Endodermal cell (in vitro differentiated cells): ENCODE results near the gene RSU1. TPM values are rescaled to one million over a fixed set of nuclear protein-coding genes. Genes with fewer than 3 reads are reported as not detected.

Experiments
- DNase-seq: peaks from one replicate; pipeline ENCODE4 v3.0.0-alpha.2; 2017
- H3K27ac ChIP-seq: 2 replicates; pipeline ENCODE4 v1.5.1; 2013; ENCODE audit warnings: mild to moderate bottlenecking, low read depth, low read length, moderate library complexity
- H3K27me3 ChIP-seq: 2 replicates; pipeline ENCODE4 v1.6.1; 2013; ENCODE audit warnings: mild to moderate bottlenecking, low read length, moderate library complexity; ENCODE audit not compliant: insufficient read depth, control insufficient read depth, poor library complexity, severe bottlenecking
- H3K36me3 ChIP-seq: 2 replicates; pipeline ENCODE4 v1.7.0; 2013; ENCODE audit warnings: mild to moderate bottlenecking, low read length, moderate library complexity; ENCODE audit not compliant: control insufficient read depth, insufficient read depth
- H3K4me1 ChIP-seq: one replicate; pipeline ENCODE4 v1.7.0; 2013; ENCODE audit warnings: low read length; ENCODE audit not compliant: control insufficient read depth, insufficient read depth
- H3K4me3 ChIP-seq: 2 replicates; pipeline ENCODE4 v1.5.1; 2013; ENCODE audit warnings: mild to moderate bottlenecking, low read length, moderate library complexity
- H3K9ac ChIP-seq: 2 replicates; pipeline ENCODE4 v1.6.1; 2013; ENCODE audit warnings: mild to moderate bottlenecking, low read length, moderate library complexity; ENCODE audit not compliant: poor library complexity, severe bottlenecking; ENCODE audit errors: extremely low read depth
- H3K9me3 ChIP-seq: 2 replicates; pipeline ENCODE4 v1.6.1; 2013; ENCODE audit warnings: mild to moderate bottlenecking, low read length, moderate library complexity; ENCODE audit not compliant: control insufficient read depth
- H3K27ac Mint-ChIP-seq: 2 replicates; pipeline ENCODE4 v1.8.0; 2020; ENCODE audit warnings: mixed read lengths
- H3K27me3 Mint-ChIP-seq: 2 replicates; pipeline ENCODE4 v1.8.0; 2021; ENCODE audit warnings: mild to moderate bottlenecking, mixed read lengths; ENCODE audit not compliant: insufficient read depth
- H3K36me3 Mint-ChIP-seq: 2 replicates; pipeline ENCODE4 v1.8.0; 2020; ENCODE audit warnings: low read depth, mixed read lengths
- H3K4me1 Mint-ChIP-seq: 2 replicates; pipeline ENCODE4 v1.8.0; 2020; ENCODE audit warnings: mixed read lengths
- H3K4me3 Mint-ChIP-seq: 2 replicates; pipeline ENCODE4 v1.8.0; 2020; ENCODE audit warnings: mild to moderate bottlenecking, moderate library complexity, mixed read lengths
- H3K9me3 Mint-ChIP-seq: 2 replicates; pipeline ENCODE4 v1.8.0; 2020; ENCODE audit warnings: mild to moderate bottlenecking, mixed read lengths
- CTCF ChIP-seq: fragments of 200-600 bp; sonication (generic); conservative IDR thresholded peaks from 2 replicates; pipeline ENCODE4 v1.5.0; 2021; ENCODE audit warnings: antibody characterized with exemption, mild to moderate bottlenecking
- WGBS, 2 experiments: methylation state at CpG; one replicate each; pipeline versions ENCODE4 v1.1.5 to v1.1.7; 2013; ENCODE audit warnings: missing lambda C conversion rate in 2 of 2, mixed read lengths in 1 of 2; ENCODE audit not compliant: insufficient coverage in 1 of 2, insufficient read length in 1 of 2; 5-methylcytosine and 5-hydroxymethylcytosine counted together
- total RNA-seq, 2 donors: library from RNA; stranded (reverse); fragmentation: NEBNext Ultra II Directional in 1 of 2; extraction: Animal tissue kit (Norgen Biotek cat#: 25700) in 1 of 2; gene quantifications; 2 replicates in 1 of 2; 3 replicates in 1 of 2; pipeline ENCODE4 v1.2.1, GENCODE V29; 2021

Gene RSU1
- total RNA-seq, 2 donors from 2014 or later: 39.5 to 46.4 TPM

GRCh38 chr10:16545116-16545736, 272.0 kb downstream of the RSU1 start:
- H3K4me3 ChIP-seq: no peak overlapping the region
- H3K27ac ChIP-seq: no peak overlapping the region
- H3K36me3 ChIP-seq: no peaks in the 10 kb centered on the region
- H3K27me3 ChIP-seq: peaks cover 3% of the 10 kb centered on the region
- peak; percentile 86 for TF ChIP-seq CTCF
- Mint-ChIP-seq H3K9me3 (no peaks in the 10 kb centered on the region), H3K4me1 (no peaks in the 10 kb centered on the region), H3K36me3 (no peaks in the 10 kb centered on the region), H3K27me3 (peaks cover 18% of the 10 kb centered on the region), H3K27ac (no peak overlapping the region), H3K4me3 (no peak overlapping the region)
- H3K9me3 ChIP-seq: no peaks in the 10 kb centered on the region
- no peaks in the 10 kb centered on the region for H3K4me1 ChIP-seq
- DNase-seq: peak; percentile 57
- WGBS, 2 experiments: 54 to 92% methylated on average over 2 to 7 of the region's 7 CpGs
- H3K9ac ChIP-seq: no peak overlapping the region

GRCh38 chr10:16544591-16544990, 272.6 kb downstream of the RSU1 start:
- no peaks in the 10 kb centered on the region for H3K36me3 Mint-ChIP-seq
- WGBS, 2 experiments: 77% methylated on average over 3 of the region's 4 CpGs; no CpG with 5 or more reads in 1 of the 2 experiments
- no peak overlapping the region for H3K9ac ChIP-seq
- H3K27ac ChIP-seq: no peak overlapping the region
- H3K36me3 ChIP-seq: no peaks in the 10 kb centered on the region
- H3K4me1 ChIP-seq: no peaks in the 10 kb centered on the region
- peaks cover 9% of the 10 kb centered on the region for H3K27me3 ChIP-seq
- no peaks in the 10 kb centered on the region for H3K9me3 Mint-ChIP-seq
- no peak overlapping the region for H3K27ac Mint-ChIP-seq
- DNase-seq: no peak
- H3K27me3 Mint-ChIP-seq: peaks cover 15% of the 10 kb centered on the region
- H3K4me1 Mint-ChIP-seq: no peaks in the 10 kb centered on the region
- no peaks in the 10 kb centered on the region for H3K9me3 ChIP-seq
- no peak overlapping the region for H3K4me3 Mint-ChIP-seq
- TF ChIP-seq CTCF: no peak
- no peak overlapping the region for H3K4me3 ChIP-seq

GRCh38 chr10:16544099-16544498, 273.1 kb downstream of the RSU1 start:
- DNase-seq: no peak
- Histone ChIP-seq H3K36me3 (no peaks in the 10 kb centered on the region), H3K27ac (no peak overlapping the region), H3K27me3 (peaks cover 11% of the 10 kb centered on the region), H3K4me3 (no peak overlapping the region), H3K9me3 (no peaks in the 10 kb centered on the region), H3K9ac (no peak overlapping the region), H3K4me1 (no peaks in the 10 kb centered on the region)
- H3K27me3 Mint-ChIP-seq: peaks cover 15% of the 10 kb centered on the region
- H3K27ac Mint-ChIP-seq: no peak overlapping the region
- H3K9me3 Mint-ChIP-seq: no peaks in the 10 kb centered on the region
- WGBS, 2 experiments: 96% methylated on average over 3 of the region's 3 CpGs; no CpG with 5 or more reads in 1 of the 2 experiments
- no peaks in the 10 kb centered on the region for H3K4me1 Mint-ChIP-seq
- TF ChIP-seq CTCF: no peak
- H3K36me3 Mint-ChIP-seq: no peaks in the 10 kb centered on the region
- no peak overlapping the region for H3K4me3 Mint-ChIP-seq
